Measurements from ENCODE around the gene GOLGA8B. TPM values are rescaled to one million over a fixed set of nuclear protein-coding genes. Genes with fewer than 3 reads are reported as not detected.
"Not testable (repeated sequence)": the region's sequence is repeated elsewhere in the genome, so short reads cannot be mapped to it uniquely, and the experiment has no call there.

Gene GOLGA8B, protein sequence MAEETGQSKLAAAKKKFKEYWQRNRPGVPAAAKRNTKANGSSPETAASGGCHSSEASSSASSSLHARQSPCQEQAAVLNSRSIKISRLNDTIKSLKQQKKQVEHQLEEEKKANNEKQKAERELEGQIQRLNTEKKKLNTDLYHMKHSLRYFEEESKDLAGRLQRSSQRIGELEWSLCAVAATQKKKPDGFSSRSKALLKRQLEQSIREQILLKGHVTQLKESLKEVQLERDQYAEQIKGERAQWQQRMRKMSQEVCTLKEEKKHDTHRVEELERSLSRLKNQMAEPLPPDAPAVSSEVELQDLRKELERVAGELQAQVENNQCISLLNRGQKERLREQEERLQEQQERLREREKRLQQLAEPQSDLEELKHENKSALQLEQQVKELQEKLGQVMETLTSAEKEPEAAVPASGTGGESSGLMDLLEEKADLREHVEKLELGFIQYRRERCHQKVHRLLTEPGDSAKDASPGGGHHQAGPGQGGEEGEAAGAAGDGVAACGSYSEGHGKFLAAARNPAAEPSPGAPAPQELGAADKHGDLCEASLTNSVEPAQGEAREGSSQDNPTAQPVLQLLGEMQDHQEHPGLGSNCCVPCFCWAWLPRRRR
- polyA plus RNA-seq (2011; rRNA removed): 21.3 and 25.6 TPM in 2 replicates
- 9.0 and 12.3 TPM in 2 replicates for polyA minus RNA-seq (2011; rRNA and poly(A)+ RNA removed)

DNA sequence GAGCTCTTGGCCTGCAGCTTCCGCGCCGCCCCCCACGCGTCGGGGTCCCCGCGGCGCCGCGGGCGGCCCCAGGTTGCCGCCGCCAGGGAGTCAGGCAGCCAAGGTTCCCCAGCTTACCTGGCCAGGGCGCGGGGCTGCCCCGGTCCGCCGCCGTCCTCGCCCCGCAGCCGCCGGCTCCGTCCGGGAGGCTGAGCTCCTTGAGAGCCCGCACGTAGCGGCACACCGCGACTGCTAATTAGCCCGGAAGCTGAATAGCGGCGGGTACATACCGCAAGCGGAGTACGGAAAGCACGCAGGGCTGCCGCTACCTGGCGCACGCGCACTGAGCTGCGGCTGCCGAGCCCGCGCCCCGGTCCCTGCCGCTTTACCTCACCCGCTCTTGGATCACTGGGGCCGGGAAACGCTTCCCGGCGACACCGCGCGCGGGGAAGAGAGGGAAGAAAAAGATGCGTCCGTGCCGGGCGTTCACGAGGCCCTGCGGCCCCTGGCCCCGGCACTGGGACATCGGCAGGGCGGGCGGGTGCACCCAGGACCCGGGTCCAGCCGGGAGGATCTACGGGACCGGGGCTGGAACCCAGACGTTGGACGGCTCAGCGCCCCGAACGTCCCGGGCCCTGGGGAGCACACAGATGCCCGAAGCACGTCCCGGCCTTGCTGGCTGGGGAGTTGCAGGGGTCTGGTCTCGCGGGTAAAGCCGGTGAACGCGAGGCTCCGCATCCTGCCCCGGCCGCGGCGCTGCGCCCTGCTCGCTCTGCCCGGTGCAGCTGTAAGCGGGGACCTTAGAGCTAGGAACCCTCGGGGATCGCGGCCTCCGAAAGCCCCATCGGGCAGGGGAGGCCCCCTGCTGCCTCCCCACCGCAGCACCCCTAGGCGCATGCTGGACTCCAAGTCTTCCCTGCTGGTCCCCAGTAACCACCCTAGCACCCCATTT, at the start of gene GOLGA8B:
GOLGA8B (minus strand) TSS at position 253 of the 931 bp plus-strand sequence. CDS start 47,739 bp downstream, outside the sequence.
- POLR2A ChIA-PET: interaction anchor here (0.6 to 1.1 kb wide), 2 partner anchors 241 to 360 kb away, joined by 3 read pairs; partner anchors contain the start of gene NOP10
- no peaks in the 10 kb centered on the region; the same call in 1 of the 2 replicates for H3K9me3 ChIP-seq (ENCODE audit: control insufficient read depth, insufficient read depth, low read length)
- CTCF ChIA-PET: no interaction called here

GRCh38 chr15:34633165-34633564, 49.7 kb upstream of the GOLGA8B start:
- CTCF ChIA-PET; H3K27ac ChIP-seq (ENCODE audit: low read depth, low read length); DNase-seq (ENCODE audit: low read depth, low spot score); H3K4me3 ChIP-seq (ENCODE audit: low read depth, low read length); H3K9me3 ChIP-seq (ENCODE audit: control insufficient read depth, insufficient read depth, low read length); H3K27me3 ChIP-seq (ENCODE audit: control insufficient read depth, insufficient read depth, low read length); POLR2A ChIA-PET: not testable (repeated sequence)

More for the DNA sequence above, at the start of gene GOLGA8B:
- Histone ChIP-seq H3K27ac (ENCODE audit: low read depth, low read length) (no peak within 1 kb of the TSS), H3K27me3 (ENCODE audit: control insufficient read depth, insufficient read depth, low read length) (no peaks in the 10 kb centered on the region), H3K4me3 (ENCODE audit: low read depth, low read length) (peak within 1 kb of the TSS; percentile 72)
- DNase-seq (ENCODE audit: low read depth, low spot score): no peak
- TF ChIP-seq, protein P1, sequence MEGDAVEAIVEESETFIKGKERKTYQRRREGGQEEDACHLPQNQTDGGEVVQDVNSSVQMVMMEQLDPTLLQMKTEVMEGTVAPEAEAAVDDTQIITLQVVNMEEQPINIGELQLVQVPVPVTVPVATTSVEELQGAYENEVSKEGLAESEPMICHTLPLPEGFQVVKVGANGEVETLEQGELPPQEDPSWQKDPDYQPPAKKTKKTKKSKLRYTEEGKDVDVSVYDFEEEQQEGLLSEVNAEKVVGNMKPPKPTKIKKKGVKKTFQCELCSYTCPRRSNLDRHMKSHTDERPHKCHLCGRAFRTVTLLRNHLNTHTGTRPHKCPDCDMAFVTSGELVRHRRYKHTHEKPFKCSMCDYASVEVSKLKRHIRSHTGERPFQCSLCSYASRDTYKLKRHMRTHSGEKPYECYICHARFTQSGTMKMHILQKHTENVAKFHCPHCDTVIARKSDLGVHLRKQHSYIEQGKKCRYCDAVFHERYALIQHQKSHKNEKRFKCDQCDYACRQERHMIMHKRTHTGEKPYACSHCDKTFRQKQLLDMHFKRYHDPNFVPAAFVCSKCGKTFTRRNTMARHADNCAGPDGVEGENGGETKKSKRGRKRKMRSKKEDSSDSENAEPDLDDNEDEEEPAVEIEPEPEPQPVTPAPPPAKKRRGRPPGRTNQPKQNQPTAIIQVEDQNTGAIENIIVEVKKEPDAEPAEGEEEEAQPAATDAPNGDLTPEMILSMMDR (IDR thresholded peaks at IDR 0.05; ENCODE audit: low read depth, low read length): no peak

DNA sequence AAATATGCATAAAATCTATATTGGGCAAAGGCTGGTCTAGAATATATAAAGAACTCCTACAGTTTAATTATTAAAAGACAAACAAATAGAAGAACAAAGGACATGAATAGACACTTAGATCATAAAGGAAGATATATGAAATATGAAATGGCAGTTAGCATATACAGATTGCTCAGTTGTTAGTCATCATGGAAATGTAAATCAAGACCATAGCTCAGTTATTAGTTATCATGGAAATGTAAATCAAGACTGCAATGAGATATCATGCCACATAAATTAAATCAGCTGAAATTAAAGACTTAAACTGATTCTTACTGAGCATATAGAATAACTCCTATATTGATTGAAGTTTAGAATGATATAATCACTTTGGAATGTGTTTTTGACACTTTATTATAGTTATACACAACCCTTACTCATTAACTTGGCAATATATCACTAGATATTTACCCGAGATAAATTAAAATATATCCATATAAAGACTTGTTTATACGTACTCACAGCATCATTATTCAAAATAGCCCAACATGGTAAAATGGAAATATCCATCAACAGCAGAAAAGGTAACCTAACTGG, 45.2 kb upstream of the GOLGA8B start:
- POLR2A ChIA-PET: no interaction called here
- H3K9me3 ChIP-seq (ENCODE audit: control insufficient read depth, insufficient read depth, low read length): no peaks in the 10 kb centered on the region
- H3K27ac ChIP-seq (ENCODE audit: low read depth, low read length): no peak overlapping the region
- H3K4me3 ChIP-seq (ENCODE audit: low read depth, low read length): no peak overlapping the region
- DNase-seq (ENCODE audit: low read depth, low spot score): no peak
- TF ChIP-seq, protein P1 (IDR thresholded peaks at IDR 0.05; ENCODE audit: low read depth, low read length): no peak
- H3K27me3 ChIP-seq (ENCODE audit: control insufficient read depth, insufficient read depth, low read length): no peaks in the 10 kb centered on the region
- CTCF ChIA-PET: no interaction called here

- Histone ChIP-seq H3K9me3 (ENCODE audit: control insufficient read depth, insufficient read depth, low read length) (no peaks in the 10 kb centered on the region), H3K4me3 (ENCODE audit: low read depth, low read length) (no peak overlapping the region), H3K27me3 (ENCODE audit: control insufficient read depth, insufficient read depth, low read length) (no peaks in the 10 kb centered on the region), H3K27ac (ENCODE audit: low read depth, low read length) (no peak overlapping the region)
- ChIA-PET CTCF (interaction anchor here (1.1 kb wide), 1 partner anchor 295 kb away, joined by 4 read pairs; no protein-coding TSS in a partner anchor), POLR2A (no interaction called here)
- TF ChIP-seq, protein P1 (IDR thresholded peaks at IDR 0.05; ENCODE audit: low read depth, low read length): no peak
- no peak for DNase-seq (ENCODE audit: low read depth, low spot score)
Measured at GRCh38 chr15:34625007-34625406, 41.6 kb upstream of the GOLGA8B start.

DNA sequence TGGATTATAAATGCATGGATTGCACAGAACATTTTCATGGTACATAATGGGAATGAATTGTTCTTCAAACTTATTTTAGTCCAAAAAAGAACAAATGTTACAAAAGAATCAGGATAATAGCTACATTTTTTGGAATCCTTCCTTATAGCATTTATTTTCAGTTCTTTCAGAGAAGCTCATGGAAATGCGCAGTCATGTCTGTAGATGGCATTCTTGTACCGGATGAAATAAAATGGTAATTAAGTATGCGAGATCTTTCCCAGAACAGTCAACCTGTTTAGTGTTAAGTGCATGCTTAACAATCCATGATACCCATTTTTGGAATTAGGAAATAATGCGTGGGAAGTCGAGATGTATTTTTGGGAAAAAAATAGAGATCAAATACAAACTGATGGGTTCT, 38.2 kb upstream of the GOLGA8B start:
- no peak for DNase-seq (ENCODE audit: low read depth, low spot score)
- TF ChIP-seq, protein P1 (IDR thresholded peaks at IDR 0.05; ENCODE audit: low read depth, low read length): peak; percentile 56
- ChIA-PET POLR2A (no interaction called here), CTCF (interaction anchor here (0.6 to 7.5 kb wide), 23 partner anchors 11 to 823 kb away, joined by 3 to 151 read pairs (median 5); partner anchors contain the start of gene AQR)
- H3K27me3 ChIP-seq (ENCODE audit: control insufficient read depth, insufficient read depth, low read length): no peaks in the 10 kb centered on the region
- H3K27ac ChIP-seq (ENCODE audit: low read depth, low read length): no peak overlapping the region
- H3K4me3 ChIP-seq (ENCODE audit: low read depth, low read length): no peak overlapping the region
- H3K9me3 ChIP-seq (ENCODE audit: control insufficient read depth, insufficient read depth, low read length): no peaks in the 10 kb centered on the region
